ENCODE data around the gene TENM4.

Gene TENM4

DNA sequence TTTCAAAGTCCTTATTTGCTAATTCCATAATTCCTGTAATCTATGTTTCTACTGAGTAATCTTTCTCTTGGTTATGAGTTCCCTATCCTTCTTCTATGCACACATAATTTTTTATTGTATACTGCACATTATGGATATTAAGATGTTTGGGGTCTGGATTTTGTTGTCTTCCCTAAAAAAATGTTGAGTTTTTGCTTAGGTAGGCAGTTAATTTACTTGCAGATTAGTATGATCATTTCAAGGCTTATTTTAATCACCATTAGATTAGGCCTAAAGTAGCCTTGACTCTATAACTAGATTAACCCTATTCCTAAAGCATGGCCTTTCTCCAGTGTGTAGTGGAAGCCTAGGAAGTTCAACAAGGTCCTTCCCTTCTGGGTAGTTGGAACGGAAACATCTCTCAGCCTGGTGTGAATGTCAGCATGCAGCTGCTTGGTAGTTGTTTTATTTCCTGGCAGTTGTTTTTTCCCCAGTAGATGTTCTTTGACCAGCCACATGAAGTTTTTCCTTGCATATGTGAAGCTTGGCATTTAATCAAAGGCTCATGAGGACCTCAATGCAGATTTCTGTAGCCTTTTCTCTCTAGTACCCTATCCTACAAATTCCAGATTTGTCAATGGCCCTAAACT lies 446.9 kb downstream of the TENM4 start:
- no peak for DNase-seq
- H3K27me3 ChIP-seq (replicated peaks), result no peaks in the 10 kb centered on the region
- TF ChIP-seq, protein P1, sequence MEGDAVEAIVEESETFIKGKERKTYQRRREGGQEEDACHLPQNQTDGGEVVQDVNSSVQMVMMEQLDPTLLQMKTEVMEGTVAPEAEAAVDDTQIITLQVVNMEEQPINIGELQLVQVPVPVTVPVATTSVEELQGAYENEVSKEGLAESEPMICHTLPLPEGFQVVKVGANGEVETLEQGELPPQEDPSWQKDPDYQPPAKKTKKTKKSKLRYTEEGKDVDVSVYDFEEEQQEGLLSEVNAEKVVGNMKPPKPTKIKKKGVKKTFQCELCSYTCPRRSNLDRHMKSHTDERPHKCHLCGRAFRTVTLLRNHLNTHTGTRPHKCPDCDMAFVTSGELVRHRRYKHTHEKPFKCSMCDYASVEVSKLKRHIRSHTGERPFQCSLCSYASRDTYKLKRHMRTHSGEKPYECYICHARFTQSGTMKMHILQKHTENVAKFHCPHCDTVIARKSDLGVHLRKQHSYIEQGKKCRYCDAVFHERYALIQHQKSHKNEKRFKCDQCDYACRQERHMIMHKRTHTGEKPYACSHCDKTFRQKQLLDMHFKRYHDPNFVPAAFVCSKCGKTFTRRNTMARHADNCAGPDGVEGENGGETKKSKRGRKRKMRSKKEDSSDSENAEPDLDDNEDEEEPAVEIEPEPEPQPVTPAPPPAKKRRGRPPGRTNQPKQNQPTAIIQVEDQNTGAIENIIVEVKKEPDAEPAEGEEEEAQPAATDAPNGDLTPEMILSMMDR (IDR thresholded peaks at IDR 0.05; ENCODE audit: low read depth, low read length, missing control alignments), result no peak
- no peak overlapping the region for H3K27ac ChIP-seq
- no peaks in the 10 kb centered on the region for H3K36me3 ChIP-seq (replicated peaks)
- in situ Hi-C loops (cut with HindIII; ENCODE audit: low pct_ligation_motif_present, low sequenced_read_pairs), result no loop called here
- H3K4me3 ChIP-seq (ENCODE audit: low read depth, low read length), result no peak overlapping the region

DNA sequence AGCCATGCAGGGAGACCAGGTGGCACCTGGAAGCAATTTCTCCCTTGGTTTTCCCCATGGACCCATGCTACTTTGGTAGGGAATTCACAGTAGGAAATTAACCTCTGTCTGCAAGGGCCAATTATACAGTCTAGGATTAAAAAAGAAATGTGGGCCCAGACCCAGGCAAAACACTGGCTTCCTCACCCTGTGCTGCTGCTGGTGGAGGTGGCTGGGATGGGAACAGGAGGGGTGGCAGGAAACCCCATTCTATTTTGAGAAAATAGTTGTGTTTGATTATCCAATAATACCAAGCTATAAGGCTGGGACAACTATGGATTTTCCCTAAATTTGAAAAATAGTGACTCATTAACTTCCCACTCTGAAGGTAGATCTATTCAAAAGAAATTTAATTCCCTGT lies 449.1 kb downstream of the TENM4 start:
- TF ChIP-seq, protein P1 (IDR thresholded peaks at IDR 0.05; ENCODE audit: low read depth, low read length, missing control alignments), result no peak
- in situ Hi-C loops (cut with HindIII; ENCODE audit: low pct_ligation_motif_present, low sequenced_read_pairs), result no loop called here
- Histone ChIP-seq H3K27me3 (replicated peaks) (no peaks in the 10 kb centered on the region), H3K27ac (no peak overlapping the region), H3K36me3 (replicated peaks) (no peaks in the 10 kb centered on the region), H3K4me3 (ENCODE audit: low read depth, low read length) (no peak overlapping the region)
- no peak for DNase-seq

DNA sequence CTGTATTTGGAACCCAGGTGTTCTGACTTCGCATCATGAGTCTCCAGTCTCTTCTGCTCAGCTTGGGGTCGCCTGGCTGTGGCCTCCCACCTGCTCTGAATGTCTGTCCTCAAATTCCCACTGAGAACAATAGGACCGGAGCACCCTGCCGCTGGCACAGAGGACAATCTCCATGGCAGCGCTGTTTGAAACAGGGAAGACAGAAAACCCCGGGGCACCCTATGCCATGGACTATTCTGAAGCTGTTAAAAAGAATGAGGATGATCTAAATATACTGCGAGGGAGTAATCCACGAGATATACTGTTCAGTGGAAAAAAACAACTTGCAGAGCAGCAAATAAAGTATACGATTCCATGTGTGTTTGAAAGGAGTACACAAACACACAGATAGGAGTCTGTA lies 450.6 kb downstream of the TENM4 start:
- in situ Hi-C loops (cut with HindIII; ENCODE audit: low pct_ligation_motif_present, low sequenced_read_pairs), result no loop called here
- Histone ChIP-seq H3K4me3 (ENCODE audit: low read depth, low read length) (no peak overlapping the region), H3K27ac (no peak overlapping the region), H3K36me3 (replicated peaks) (no peaks in the 10 kb centered on the region), H3K27me3 (replicated peaks) (no peaks in the 10 kb centered on the region)
- TF ChIP-seq, protein P1 (IDR thresholded peaks at IDR 0.05; ENCODE audit: low read depth, low read length, missing control alignments), result no peak
- no peak for DNase-seq

DNA sequence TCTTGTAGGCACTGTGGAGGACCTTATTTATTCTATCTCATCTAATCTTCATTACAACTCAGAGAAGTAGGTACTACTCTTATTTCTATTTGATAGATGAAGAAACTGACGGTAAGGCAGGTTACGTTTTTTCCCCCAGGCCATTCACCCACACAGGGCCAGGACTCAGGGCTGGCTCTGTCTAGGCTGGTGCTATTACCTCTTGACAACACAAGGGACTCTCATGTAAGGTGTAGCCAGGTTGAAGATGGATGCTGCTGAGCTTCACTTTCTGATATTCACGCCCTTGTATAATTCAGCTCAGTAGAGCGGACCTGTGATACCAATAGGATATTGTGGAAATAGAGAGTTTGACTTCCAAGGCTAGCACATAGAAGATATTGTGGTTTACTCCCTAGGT lies 453.1 kb downstream of the TENM4 start:
- Histone ChIP-seq H3K27ac (no peak overlapping the region), H3K4me3 (ENCODE audit: low read depth, low read length) (no peak overlapping the region), H3K36me3 (replicated peaks) (no peaks in the 10 kb centered on the region), H3K27me3 (replicated peaks) (no peaks in the 10 kb centered on the region)
- TF ChIP-seq, protein P1 (IDR thresholded peaks at IDR 0.05; ENCODE audit: low read depth, low read length, missing control alignments), result no peak
- no peak for DNase-seq
- in situ Hi-C loops (cut with HindIII; ENCODE audit: low pct_ligation_motif_present, low sequenced_read_pairs), result no loop called here

DNA sequence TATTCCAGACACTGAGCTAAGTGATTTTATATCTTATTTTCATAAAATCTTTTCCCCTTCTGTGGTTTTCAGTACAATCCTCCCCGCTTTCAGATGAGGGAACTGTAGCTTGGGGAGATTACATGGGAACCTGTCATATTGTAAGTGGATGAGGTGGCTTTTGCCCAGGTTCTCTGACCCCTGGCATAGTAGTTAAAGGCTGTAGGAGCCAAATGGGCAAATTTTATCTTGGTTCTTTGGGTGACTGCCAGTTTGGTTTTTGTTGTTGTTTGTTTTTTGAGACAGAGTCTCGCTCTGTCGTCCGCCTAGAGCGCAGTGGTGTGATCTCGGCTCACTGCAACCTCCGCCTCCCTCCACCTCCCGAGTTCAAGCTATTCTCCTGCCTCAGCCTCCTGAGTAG lies 454.5 kb downstream of the TENM4 start:
- Histone ChIP-seq H3K27ac (no peak overlapping the region), H3K4me3 (ENCODE audit: low read depth, low read length) (no peak overlapping the region), H3K27me3 (replicated peaks) (no peaks in the 10 kb centered on the region), H3K36me3 (replicated peaks) (no peaks in the 10 kb centered on the region)
- in situ Hi-C loops (cut with HindIII; ENCODE audit: low pct_ligation_motif_present, low sequenced_read_pairs), result no loop called here
- DNase-seq, result no peak
- TF ChIP-seq, protein P1 (IDR thresholded peaks at IDR 0.05; ENCODE audit: low read depth, low read length, missing control alignments), result no peak

DNA sequence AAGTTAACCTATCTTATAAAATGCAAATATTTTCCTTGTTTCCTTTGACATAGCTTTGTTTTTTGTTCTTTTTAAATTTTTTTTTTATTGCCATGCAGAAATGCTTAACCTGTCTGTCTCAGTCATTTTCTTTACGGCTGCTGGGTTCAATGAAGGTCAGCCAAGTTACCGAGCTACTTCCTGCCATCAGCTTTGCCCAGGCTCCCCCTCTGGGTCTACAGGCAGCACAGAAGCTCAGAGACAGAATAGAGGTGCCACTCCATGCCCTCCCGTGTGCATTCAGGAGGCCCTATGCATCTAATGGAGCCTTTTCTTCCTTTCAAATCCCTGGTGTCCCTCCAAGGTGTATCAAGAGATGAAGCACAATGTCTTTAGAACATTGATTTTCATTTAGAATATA lies 455.2 kb downstream of the TENM4 start:
- H3K36me3 ChIP-seq (replicated peaks), result no peaks in the 10 kb centered on the region
- H3K27ac ChIP-seq, result no peak overlapping the region
- H3K4me3 ChIP-seq (ENCODE audit: low read depth, low read length), result no peak overlapping the region
- no peak for DNase-seq
- H3K27me3 ChIP-seq (replicated peaks), result no peaks in the 10 kb centered on the region
- in situ Hi-C loops (cut with HindIII; ENCODE audit: low pct_ligation_motif_present, low sequenced_read_pairs), result no loop called here
- TF ChIP-seq, protein P1 (IDR thresholded peaks at IDR 0.05; ENCODE audit: low read depth, low read length, missing control alignments), result no peak

Data from brain microvascular endothelial cell (primary cell).